Osteoblast (primary cell): Measurements from ENCODE around the gene BBX. TPM values are rescaled to one million over a fixed set of nuclear protein-coding genes. Genes with fewer than 3 reads are reported as not detected.

Source experiments
- DNase-seq: peaks from one replicate; pipeline ENCODE4 v3.0.0; 2011; ENCODE audit warnings: low spot score, mixed read lengths; ENCODE audit not compliant: insufficient read length; ENCODE audit errors: missing footprints
- H2AFZ ChIP-seq: 2 replicates; pipeline ENCODE4 v1.6.0; 2011; ENCODE audit warnings: mild to moderate bottlenecking, low read length
- H3K27ac ChIP-seq: 2 replicates; pipeline ENCODE4 v1.5.1; 2011; ENCODE audit warnings: mild to moderate bottlenecking, low read depth, low read length, moderate library complexity
- H3K27me3 ChIP-seq: 2 replicates; pipeline ENCODE4 v1.6.0; 2012; ENCODE audit warnings: mild to moderate bottlenecking, control low read depth, inconsistent platforms, low read length, moderate library complexity; ENCODE audit not compliant: insufficient read depth
- H3K36me3 ChIP-seq: 2 replicates; pipeline ENCODE4 v1.5.1; 2011; ENCODE audit warnings: mild to moderate bottlenecking, low read length, control low read depth, moderate library complexity; ENCODE audit not compliant: insufficient read depth
- H3K4me1 ChIP-seq: 2 replicates; pipeline ENCODE4 v1.5.1; 2011; ENCODE audit warnings: mild to moderate bottlenecking, low read length, control low read depth, moderate library complexity; ENCODE audit not compliant: insufficient read depth
- H3K4me2 ChIP-seq: 2 replicates; pipeline ENCODE4 v1.6.0; 2011; ENCODE audit warnings: mild to moderate bottlenecking, low read length; ENCODE audit not compliant: insufficient read depth
- H3K4me3 ChIP-seq: fragments of 200-600 bp; sonication (generic); 3 replicates; pipeline ENCODE4 v1.5.1; 2012; ENCODE audit warnings: mild to moderate bottlenecking, low read length, inconsistent platforms; ENCODE audit not compliant: insufficient read depth
- H3K79me2 ChIP-seq: 2 replicates; pipeline ENCODE4 v1.6.0; 2012; ENCODE audit warnings: mild to moderate bottlenecking, low read length, control low read depth, inconsistent platforms; ENCODE audit not compliant: insufficient read depth
- H3K9me3 ChIP-seq: 2 replicates; pipeline ENCODE4 v1.5.1; 2011; ENCODE audit warnings: low read depth, low read length, control low read depth
- H4K20me1 ChIP-seq: 2 replicates; pipeline ENCODE4 v1.6.0; 2012; ENCODE audit warnings: mild to moderate bottlenecking, low read length, control low read depth; ENCODE audit not compliant: insufficient read depth
- total RNA-seq: library from RNA; depleted of rRNA; stranded (reverse); fragments of >200 nt; gene quantifications from 2 replicates; pipeline ENCODE4 v1.2.3, GENCODE V29; 2012
- TF ChIP-seq, protein P1 (sequence below): IDR thresholded peaks from 2 replicates; pipeline ENCODE4 v1.5.1; 2011; ENCODE audit warnings: mild to moderate bottlenecking, low read depth, low read length, moderate library complexity; ENCODE audit errors: extremely low read depth

The BBX gene
- total RNA-seq, 1 donor, result 66.6 TPM

GRCh38 chr3:107806536-107806935 lies 283.8 kb downstream of the BBX start:
- Histone ChIP-seq H3K4me2 (no peak overlapping the region), H3K27me3 (no peaks in the 10 kb centered on the region), H3K4me1 (peaks cover 7% of the 10 kb centered on the region), H3K9me3 (no peaks in the 10 kb centered on the region), H4K20me1 (no peaks in the 10 kb centered on the region), H3K79me2 (no peaks in the 10 kb centered on the region), H3K27ac (no peak overlapping the region), H3K4me3 (no peak overlapping the region), H2AFZ (no peak overlapping the region), H3K36me3 (peaks cover 11% of the 10 kb centered on the region)
- DNase-seq, result no peak
- TF ChIP-seq, protein P1, sequence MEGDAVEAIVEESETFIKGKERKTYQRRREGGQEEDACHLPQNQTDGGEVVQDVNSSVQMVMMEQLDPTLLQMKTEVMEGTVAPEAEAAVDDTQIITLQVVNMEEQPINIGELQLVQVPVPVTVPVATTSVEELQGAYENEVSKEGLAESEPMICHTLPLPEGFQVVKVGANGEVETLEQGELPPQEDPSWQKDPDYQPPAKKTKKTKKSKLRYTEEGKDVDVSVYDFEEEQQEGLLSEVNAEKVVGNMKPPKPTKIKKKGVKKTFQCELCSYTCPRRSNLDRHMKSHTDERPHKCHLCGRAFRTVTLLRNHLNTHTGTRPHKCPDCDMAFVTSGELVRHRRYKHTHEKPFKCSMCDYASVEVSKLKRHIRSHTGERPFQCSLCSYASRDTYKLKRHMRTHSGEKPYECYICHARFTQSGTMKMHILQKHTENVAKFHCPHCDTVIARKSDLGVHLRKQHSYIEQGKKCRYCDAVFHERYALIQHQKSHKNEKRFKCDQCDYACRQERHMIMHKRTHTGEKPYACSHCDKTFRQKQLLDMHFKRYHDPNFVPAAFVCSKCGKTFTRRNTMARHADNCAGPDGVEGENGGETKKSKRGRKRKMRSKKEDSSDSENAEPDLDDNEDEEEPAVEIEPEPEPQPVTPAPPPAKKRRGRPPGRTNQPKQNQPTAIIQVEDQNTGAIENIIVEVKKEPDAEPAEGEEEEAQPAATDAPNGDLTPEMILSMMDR, result no peak

- H3K4me2 ChIP-seq, result no peak overlapping the region
These were observed 287.7 kb downstream of the BBX start for GRCh38 chr3:107810171-107811071.

GRCh38 chr3:107813026-107813425 lies 290.3 kb downstream of the BBX start:
- Histone ChIP-seq H3K4me3 (no peak overlapping the region), H3K36me3 (no peaks in the 10 kb centered on the region), H3K9me3 (no peaks in the 10 kb centered on the region), H3K4me2 (peak overlapping the region; percentile 37), H3K79me2 (no peaks in the 10 kb centered on the region), H3K27me3 (peaks cover 8% of the 10 kb centered on the region), H3K27ac (no peak overlapping the region), H2AFZ (no peak overlapping the region), H4K20me1 (no peaks in the 10 kb centered on the region), H3K4me1 (peaks cover 12% of the 10 kb centered on the region)
- peak; percentile 53 for DNase-seq
- TF ChIP-seq, protein P1, result no peak

More at GRCh38 chr3:107810171-107811071, 287.7 kb downstream of the BBX start:
- Histone ChIP-seq H3K4me1 (peaks cover 12% of the 10 kb centered on the region), H2AFZ (no peak overlapping the region), H3K4me3 (no peak overlapping the region), H3K27ac (no peak overlapping the region), H3K9me3 (no peaks in the 10 kb centered on the region), H4K20me1 (no peaks in the 10 kb centered on the region), H3K27me3 (no peaks in the 10 kb centered on the region), H3K36me3 (peaks cover 3% of the 10 kb centered on the region), H3K79me2 (no peaks in the 10 kb centered on the region)
- DNase-seq, result peak; percentile 39
- TF ChIP-seq, protein P1, result no peak

GRCh38 chr3:107816107-107816506 lies 293.3 kb downstream of the BBX start:
- Histone ChIP-seq H3K79me2 (no peaks in the 10 kb centered on the region), H2AFZ (no peak overlapping the region), H3K27ac (no peak overlapping the region), H3K4me1 (peaks cover 5% of the 10 kb centered on the region), H3K4me2 (no peak overlapping the region), H4K20me1 (no peaks in the 10 kb centered on the region), H3K36me3 (no peaks in the 10 kb centered on the region), H3K4me3 (no peak overlapping the region), H3K9me3 (no peaks in the 10 kb centered on the region), H3K27me3 (peaks cover 19% of the 10 kb centered on the region)
- TF ChIP-seq, protein P1, result no peak
- no peak for DNase-seq
